T-helper 2 cell (primary cell): Measurements from ENCODE around the gene SRSF9.
A peak's percentile ranks its signal among the peaks of the same experiment; 100 is the strongest.
"Not testable (repeated sequence)": the region's sequence is repeated elsewhere in the genome, so short reads cannot be mapped to it uniquely, and the experiment has no call there.

Experiments
- DNase-seq, 5 experiments: peaks; one replicate each; pipeline versions ENCODE4 v3.0.0 to v3.0.0-alpha.2; 2012 to 2022

Gene SRSF9

GRCh38 chr12:120481022-120481767 is 11.6 kb upstream of the SRSF9 start:
- DNase-seq, result peak in 2 of 5 experiments; percentile 58 to 76

- peak in 1 of 5 experiments; percentile 57 for DNase-seq
Observed at GRCh38 chr12:120480211-120480610, 10.7 kb upstream of the SRSF9 start.

- DNase-seq, result peak in 1 of 5 experiments; percentile 22
Observed at GRCh38 chr12:120479458-120479857, 9.9 kb upstream of the SRSF9 start.

GRCh38 chr12:120475643-120476042 is 6.1 kb upstream of the SRSF9 start:
- no peak for DNase-seq

- no peak for DNase-seq
Observed at GRCh38 chr12:120474616-120474960, 5.0 kb upstream of the SRSF9 start.

- DNase-seq, result no peak
Observed at GRCh38 chr12:120473807-120474615, 4.5 kb upstream of the SRSF9 start.

GRCh38 chr12:120472521-120472920 is 3.0 kb upstream of the SRSF9 start:
- DNase-seq, result no peak

- DNase-seq, result peak in 1 of 5 experiments; percentile 49
Observed at GRCh38 chr12:120470150-120470784, 719 bp upstream of the SRSF9 start.

GRCh38 chr12:120468821-120469449 is 613 bp downstream of the SRSF9 start:
- peak in 2 of 5 experiments; percentile 9 to 11 for DNase-seq

- DNase-seq, result peak in 2 of 5 experiments; percentile 5 to 33
Observed at GRCh38 chr12:120468325-120468820, 1.2 kb downstream of the SRSF9 start.

- DNase-seq, result no peak
Observed at GRCh38 chr12:120467439-120467838, 2.1 kb downstream of the SRSF9 start.

- DNase-seq, result peak in 3 of 5 experiments; percentile 13 to 57 (median 31)
Observed at GRCh38 chr12:120466560-120467315, 2.8 kb downstream of the SRSF9 start.

GRCh38 chr12:120465756-120466155 is 3.8 kb downstream of the SRSF9 start:
- DNase-seq, result no peak

GRCh38 chr12:120463712-120464111 is 5.8 kb downstream of the SRSF9 start:
- DNase-seq, result no peak

- no peak for DNase-seq
Observed at GRCh38 chr12:120462099-120462640, 7.4 kb downstream of the SRSF9 start.

- DNase-seq, result no peak
Observed at GRCh38 chr12:120460157-120460556, 9.4 kb downstream of the SRSF9 start.

GRCh38 chr12:120457133-120457532 is 12.4 kb downstream of the SRSF9 start:
- no peak for DNase-seq

- DNase-seq, result no peak
Observed at GRCh38 chr12:120455302-120455701, 14.2 kb downstream of the SRSF9 start.

GRCh38 chr12:120453977-120454376 is 15.6 kb downstream of the SRSF9 start:
- DNase-seq, result peak in 2 of 5 experiments; percentile 20 to 65

GRCh38 chr12:120453060-120453750 is 16.3 kb downstream of the SRSF9 start:
- DNase-seq, result no peak

- DNase-seq, result not testable (repeated sequence)
Observed at GRCh38 chr12:120452524-120452923, 17.0 kb downstream of the SRSF9 start.
